GM19455 (cell line): ENCODE data around the gene MAML3.

Source experiments
- ATAC-seq: cut with Tn5 transposase; IDR thresholded peaks from one replicate; pipeline ENCODE4 v1.9.1; 2021; ENCODE audit not compliant: unreplicated experiment

The MAML3 gene

DNA sequence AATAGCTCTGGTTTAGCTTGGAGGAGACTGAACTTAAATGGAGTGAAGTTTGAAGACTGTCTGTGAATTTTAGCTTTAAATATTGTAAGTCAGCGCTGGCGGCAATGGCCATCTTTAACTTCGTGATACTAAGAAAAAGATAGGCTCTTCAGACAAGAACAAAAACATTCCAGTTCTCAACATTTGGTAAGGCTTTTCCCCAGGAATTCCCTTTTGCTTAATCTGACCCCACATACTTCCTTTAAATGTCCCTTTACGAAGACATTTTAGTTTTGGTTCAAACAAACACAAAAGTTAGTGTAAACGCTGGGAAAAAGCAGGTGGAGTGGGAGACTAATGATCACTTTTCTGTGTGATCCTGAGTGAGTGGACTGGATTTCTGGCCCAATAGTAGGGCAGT lies 106.2 kb downstream of the MAML3 start:
- no peak for ATAC-seq

GRCh38 chr4:140047017-140047640 lies 106.9 kb downstream of the MAML3 start:
- no peak for ATAC-seq

DNA sequence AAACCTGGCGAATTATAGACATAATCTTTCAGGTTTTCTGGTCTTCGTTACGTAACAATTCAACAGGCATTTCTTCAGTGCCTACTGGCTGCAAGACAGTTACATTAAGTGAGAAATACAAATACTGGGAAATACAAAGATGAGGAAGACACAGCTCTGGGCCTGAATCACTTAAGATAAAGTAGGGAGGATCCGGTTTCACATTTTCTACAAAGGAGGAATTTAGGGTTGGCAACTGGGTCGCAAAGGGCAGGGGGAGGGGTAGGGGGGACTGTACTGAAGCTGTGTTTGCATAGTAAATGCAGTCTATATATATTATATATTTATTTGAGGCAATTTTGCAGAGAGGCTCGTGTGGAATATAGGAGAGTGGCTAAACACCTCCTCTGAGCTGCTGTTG lies 107.4 kb downstream of the MAML3 start:
- no peak for ATAC-seq

DNA sequence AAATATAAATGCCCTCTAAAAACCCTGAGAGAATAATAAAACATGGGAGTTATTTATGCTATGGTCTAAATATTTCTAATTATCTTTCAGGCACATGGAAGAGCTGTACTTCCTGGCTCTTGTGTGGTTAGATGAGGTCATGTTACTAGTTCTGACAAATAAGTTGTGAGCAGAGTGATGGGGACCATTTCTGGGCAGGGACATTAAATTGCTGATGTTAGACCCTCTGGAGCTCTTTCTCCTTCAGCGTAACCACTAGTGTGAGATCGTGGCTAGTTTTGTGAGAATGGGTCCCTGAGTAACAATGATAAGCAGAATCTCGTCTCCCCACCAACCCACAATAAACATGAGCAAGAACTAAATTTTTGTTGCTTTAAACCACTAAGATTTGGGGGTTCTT lies 108.0 kb downstream of the MAML3 start:
- no peak for ATAC-seq

DNA sequence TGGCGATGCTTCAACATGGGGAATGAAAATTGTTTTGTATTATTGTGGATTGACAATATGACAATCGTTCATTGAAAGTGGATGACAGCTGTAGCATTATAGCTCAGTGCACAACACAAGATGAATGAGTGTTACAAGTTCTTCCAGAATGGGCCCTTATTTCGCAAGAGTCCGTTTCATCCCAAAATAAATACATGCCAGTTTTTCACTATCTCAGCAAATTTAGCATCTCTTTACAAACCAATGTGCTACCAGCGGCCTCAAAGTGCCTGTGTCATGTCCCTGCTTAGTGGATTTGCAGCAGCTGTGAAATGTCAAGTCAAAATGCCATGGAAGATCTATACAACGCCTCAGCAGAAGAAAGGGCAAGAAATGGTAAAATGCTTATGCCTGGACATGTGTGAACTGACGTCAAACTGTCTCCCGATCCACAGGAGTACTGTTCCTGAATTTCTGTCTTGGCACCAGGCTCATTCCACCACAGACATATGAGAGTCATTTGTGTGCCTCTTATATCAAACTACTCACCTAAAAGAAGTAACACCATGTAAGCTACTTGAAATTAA lies 109.6 kb downstream of the MAML3 start:
- no peak for ATAC-seq

GRCh38 chr4:140042634-140043033 lies 111.3 kb downstream of the MAML3 start:
- ATAC-seq: no peak

GRCh38 chr4:140038031-140038533 lies 115.9 kb downstream of the MAML3 start:
- no peak for ATAC-seq

- no peak for ATAC-seq
These were observed 116.5 kb downstream of the MAML3 start for GRCh38 chr4:140037353-140038030.

- ATAC-seq: no peak
These were observed 122.3 kb downstream of the MAML3 start for GRCh38 chr4:140031706-140032105.

- ATAC-seq: no peak
These were observed 122.9 kb downstream of the MAML3 start for GRCh38 chr4:140031061-140031460.

DNA sequence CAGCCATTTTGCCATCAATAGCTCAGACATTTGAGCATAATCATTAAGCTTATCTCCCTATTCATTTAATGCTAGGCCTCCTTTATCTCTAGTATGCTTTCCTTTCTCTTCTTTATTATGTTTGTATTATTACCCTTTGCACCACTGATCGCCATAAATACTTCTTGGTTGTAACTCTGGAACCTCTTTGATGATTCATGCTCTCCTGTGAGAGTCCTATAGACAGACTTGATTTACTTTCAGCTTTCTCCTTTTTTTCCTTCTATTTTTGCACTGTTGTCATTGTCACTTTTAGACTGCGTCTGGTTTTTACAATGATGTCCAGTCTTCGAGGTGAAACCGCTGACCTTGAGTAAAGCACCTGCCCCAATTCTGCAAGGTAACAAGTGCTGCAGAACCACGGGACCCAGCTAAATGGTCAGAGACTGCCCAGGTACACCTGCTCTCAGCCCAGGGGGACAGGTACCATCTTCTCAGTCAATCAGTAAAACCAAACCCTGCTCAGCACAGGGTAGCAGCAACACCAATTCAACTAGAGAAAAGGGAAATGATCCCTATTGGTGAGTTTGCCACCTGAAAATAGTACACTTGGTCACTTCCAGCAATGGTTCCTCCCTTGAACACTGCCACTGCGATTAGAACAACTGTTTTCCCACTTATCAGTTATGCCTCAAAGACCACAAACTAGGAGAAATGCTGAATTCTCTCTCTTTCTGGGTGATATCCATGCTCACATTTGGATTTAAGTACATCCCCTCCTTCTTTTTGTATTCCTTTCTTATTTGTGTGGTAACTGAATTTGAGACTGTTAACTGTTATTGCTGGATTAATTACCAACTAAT lies 125.1 kb downstream of the MAML3 start:
- ATAC-seq: no peak

DNA sequence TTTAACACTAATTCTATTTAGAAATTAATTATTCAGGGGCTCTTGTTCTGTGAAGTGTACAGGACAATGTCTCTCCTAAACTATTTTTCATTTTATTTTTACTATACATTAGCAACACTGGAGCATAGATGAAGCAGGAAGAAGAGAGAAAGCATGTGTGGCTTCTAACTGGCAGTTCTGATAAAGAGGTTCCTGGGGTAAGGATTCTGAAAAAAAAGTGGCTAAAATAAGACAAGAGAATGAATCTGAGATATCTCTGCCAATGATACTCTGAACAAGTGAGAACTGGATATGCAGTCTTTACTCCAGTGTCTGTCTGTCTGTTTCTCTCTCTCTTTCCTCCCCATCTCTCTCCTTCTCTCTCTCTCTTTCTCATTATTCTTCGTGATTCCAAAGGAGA lies 125.9 kb downstream of the MAML3 start:
- no peak for ATAC-seq

- no peak for ATAC-seq
These were observed 126.9 kb downstream of the MAML3 start for GRCh38 chr4:140027101-140027500.

DNA sequence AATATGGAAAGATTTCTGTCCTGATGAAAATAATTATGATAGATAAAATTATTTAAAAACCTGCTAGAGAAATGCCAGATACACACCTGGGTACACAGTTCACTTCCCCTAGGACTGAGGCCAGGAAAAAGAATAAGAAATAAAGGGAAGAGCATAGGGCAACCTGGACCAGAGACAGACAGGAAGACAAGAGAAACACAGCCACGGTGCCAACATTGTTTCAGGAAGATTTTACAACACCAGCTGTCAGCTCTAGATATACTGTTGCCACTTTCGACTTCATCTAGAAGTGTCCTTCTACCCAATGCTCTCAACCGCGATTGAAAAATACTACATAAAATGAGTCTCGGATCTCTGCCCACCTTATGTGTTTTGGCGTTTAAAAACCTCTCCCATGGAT lies 128.5 kb downstream of the MAML3 start:
- no peak for ATAC-seq

DNA sequence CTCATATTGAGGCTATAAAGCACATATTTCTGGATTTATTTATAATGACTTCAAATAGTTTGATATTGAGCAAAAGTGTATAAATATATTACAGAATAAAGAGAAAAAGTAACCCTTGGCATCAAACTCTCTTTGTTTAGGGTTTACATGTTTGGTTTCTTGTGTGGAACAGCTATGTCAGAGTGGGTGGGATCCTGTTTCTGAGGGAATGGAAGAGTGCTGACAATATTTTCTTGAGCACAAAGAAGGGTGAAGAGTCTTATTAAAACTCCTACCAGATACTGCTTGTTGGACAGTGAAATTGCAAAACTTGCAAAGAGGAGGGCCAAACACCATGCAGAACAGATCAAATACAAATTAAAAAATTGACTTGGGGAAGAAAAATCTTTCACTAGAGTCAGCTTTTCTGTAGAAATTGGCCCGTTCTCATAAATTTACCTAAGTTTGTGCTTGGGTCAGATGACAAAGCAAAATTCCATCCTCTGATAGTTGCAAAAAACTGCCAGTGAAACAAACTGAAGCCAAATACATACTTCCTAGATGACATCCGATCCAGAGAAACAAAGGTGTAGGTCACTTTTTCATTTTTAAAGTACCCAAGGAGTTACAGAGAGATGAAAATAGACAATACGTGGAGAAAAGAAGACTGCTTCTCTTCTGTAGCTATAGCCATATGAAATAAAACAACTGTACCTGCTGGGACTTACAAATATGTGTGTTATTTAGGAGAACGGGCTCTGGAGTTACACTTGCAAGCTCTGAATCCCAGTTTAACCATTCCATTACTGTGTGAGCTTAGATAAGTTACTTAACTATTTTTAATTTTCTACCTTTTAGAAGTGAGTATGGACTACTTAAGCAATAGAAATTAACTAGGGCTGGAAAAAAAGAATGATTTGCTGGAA lies 133.3 kb downstream of the MAML3 start:
- ATAC-seq: no peak

GRCh38 chr4:140019619-140020347 lies 134.2 kb downstream of the MAML3 start:
- ATAC-seq: no peak

- ATAC-seq: no peak
These were observed 134.9 kb downstream of the MAML3 start for GRCh38 chr4:140018931-140019618.

- no peak for ATAC-seq
These were observed 139.7 kb downstream of the MAML3 start for GRCh38 chr4:140014284-140014683.
